G401 (cell line): ENCODE measurements around the gene SIRT5. TPM values are rescaled to one million over a fixed set of nuclear protein-coding genes. Genes with fewer than 3 reads are reported as not detected.

Experiments
- DNase-seq: peaks from one replicate; pipeline ENCODE4 v3.0.0-alpha.2; 2015; ENCODE audit warnings: low spot score
- in situ Hi-C: cut with HindIII; loops from 2 replicates; pipeline ENCODE4 v1.10.0; 2016; ENCODE audit warnings: low sequenced_read_pairs, mixed read lengths
- total RNA-seq: library from RNA; depleted of rRNA; stranded (reverse); fragments of >200 nt; shearing (Covaris generic); gene quantifications from 2 replicates; pipeline ENCODE4 v1.2.3, GENCODE V29; 2014; rRNA removed

SIRT5 gene
- total RNA-seq, 1 experiment from 2014 or later: 13.9 TPM

DNA sequence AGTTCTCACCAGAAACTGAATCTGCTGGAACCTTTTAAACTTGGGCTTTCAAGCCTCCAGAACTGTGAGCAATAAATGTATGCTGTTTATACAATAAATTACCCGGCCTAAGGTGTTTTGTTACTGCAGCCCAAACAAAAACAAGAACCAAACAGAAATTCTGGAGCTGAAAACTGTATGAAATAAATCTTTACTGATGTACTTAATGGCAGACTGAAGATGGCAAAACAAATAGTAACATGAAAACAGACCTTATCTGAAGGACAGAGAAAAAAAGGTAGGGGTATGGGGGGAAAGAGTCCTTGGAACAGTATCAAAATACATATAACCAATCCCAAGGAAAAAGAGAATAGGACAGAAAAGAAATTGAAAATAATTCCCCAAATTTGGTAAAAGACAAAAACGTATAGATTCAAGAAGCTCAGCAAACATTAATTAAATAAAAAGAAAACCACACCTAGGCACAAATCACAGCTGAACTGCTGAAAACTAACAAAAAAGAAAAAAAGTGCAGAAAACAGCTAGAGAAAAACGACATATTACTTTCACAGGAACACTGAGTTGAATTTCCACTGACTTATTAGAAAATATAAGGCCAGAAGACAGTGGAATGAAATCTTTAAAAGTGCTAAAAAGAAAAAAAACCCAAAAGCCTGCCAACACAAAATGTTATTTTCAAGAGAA, 88.4 kb downstream of the SIRT5 start:
- no peak for DNase-seq
- in situ Hi-C loops: no loop called here

DNA sequence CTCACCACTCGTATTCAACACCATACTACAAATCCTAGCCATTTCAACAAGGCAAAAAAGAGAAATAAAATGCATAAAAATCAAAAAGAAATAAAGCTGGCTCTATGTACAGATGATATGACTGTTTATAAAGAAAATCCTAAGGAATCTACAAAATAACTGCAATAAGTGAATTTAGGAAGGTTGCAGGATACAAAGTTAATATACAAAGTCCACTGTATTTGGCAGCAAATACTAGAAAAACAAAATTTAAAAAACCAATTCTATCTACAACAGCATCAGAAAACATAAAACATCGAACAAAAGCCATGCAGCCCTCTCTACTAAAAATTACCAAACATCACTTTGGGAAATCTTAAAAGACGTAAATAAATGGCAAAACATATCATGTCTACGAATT, 89.6 kb downstream of the SIRT5 start:
- DNase-seq: no peak
- in situ Hi-C loops: no loop called here

Other genes starting within 250 kb of the SIRT5 start
- 45.5 and 45.9 TPM in 2 replicates for gene TBC1D7, start 246.1 kb upstream of the SIRT5 start, total RNA-seq
- not detected in 2 replicates for gene GFOD1, start 87.0 kb upstream of the SIRT5 start, total RNA-seq
- 114 and 117 TPM in 2 replicates for gene NOL7, start 40.7 kb downstream of the SIRT5 start, total RNA-seq
- gene RANBP9, start 137.2 kb downstream of the SIRT5 start, total RNA-seq: 20.7 and 36.3 TPM in 2 replicates
- 28.2 and 28.8 TPM in 2 replicates for gene MCUR1, start 240.0 kb downstream of the SIRT5 start, total RNA-seq